Smooth muscle cell (in vitro differentiated cells): Measurements from ENCODE around the gene ZNF333. TPM values are rescaled to one million over a fixed set of nuclear protein-coding genes. Genes with fewer than 3 reads are reported as not detected.

Experiments used
- DNase-seq: peaks from one replicate; lab custom pipeline; 2025; ENCODE audit not compliant: unreplicated experiment; lab: John Stamatoyannopoulos, UW
- H2AFZ ChIP-seq: fragments of 200-600 bp; sonication (generic); 2 replicates; pipeline ENCODE4 v1.6.0; 2016; ENCODE audit warnings: antibody characterized with exemption, low read depth, mild to moderate bottlenecking
- H3F3A ChIP-seq: fragments of 200-600 bp; sonication (generic); 2 replicates; pipeline ENCODE4 v1.6.0; 2017; ENCODE audit warnings: antibody characterized with exemption, low read depth
- H3K27ac ChIP-seq: fragments of 200-600 bp; sonication (generic); 2 replicates; pipeline ENCODE4 v1.5.1; 2016; ENCODE audit warnings: low read depth, mild to moderate bottlenecking
- H3K27me3 ChIP-seq: fragments of 200-600 bp; sonication (generic); 2 replicates; pipeline ENCODE4 v1.6.1; 2016; ENCODE audit warnings: low read depth, mild to moderate bottlenecking
- H3K36me3 ChIP-seq: fragments of 200-600 bp; sonication (generic); 2 replicates; pipeline ENCODE4 v1.5.1; 2016; ENCODE audit warnings: low read depth
- H3K4me1 ChIP-seq: fragments of 200-600 bp; sonication (generic); 2 replicates; pipeline ENCODE4 v1.5.1; 2016; ENCODE audit warnings: low read depth
- H3K4me2 ChIP-seq: fragments of 200-600 bp; sonication (generic); 2 replicates; pipeline ENCODE4 v1.6.0; 2016; ENCODE audit warnings: mild to moderate bottlenecking
- H3K4me3 ChIP-seq: fragments of 200-600 bp; sonication (generic); 2 replicates; pipeline ENCODE4 v1.5.1; 2016; ENCODE audit warnings: mild to moderate bottlenecking
- H3K79me2 ChIP-seq: fragments of 200-600 bp; sonication (generic); 2 replicates; pipeline ENCODE4 v1.6.0; 2016; ENCODE audit warnings: low read depth, mild to moderate bottlenecking
- H3K9ac ChIP-seq: fragments of 200-600 bp; sonication (generic); 2 replicates; pipeline ENCODE4 v1.6.0; 2016; ENCODE audit warnings: low read depth
- H3K9me3 ChIP-seq: fragments of 200-600 bp; sonication (generic); replicated peaks from 2 replicates; pipeline ENCODE4 v1.5.1; 2016; ENCODE audit warnings: low read depth
- H4K20me1 ChIP-seq: fragments of 200-600 bp; sonication (generic); 2 replicates; pipeline ENCODE4 v1.6.0; 2016; ENCODE audit warnings: low read depth
- CTCF ChIP-seq: fragments of 200-600 bp; sonication (generic); IDR thresholded peaks from 2 replicates; pipeline ENCODE4 v1.5.1; 2017; ENCODE audit warnings: borderline replicate concordance, mild to moderate bottlenecking, antibody characterized with exemption; ENCODE audit not compliant: insufficient read depth, poor library complexity, severe bottlenecking
- WGBS: methylation state at CpG from one replicate; pipeline ENCODE4 v1.1.7; 2016; ENCODE audit warnings: low lambda C conversion rate; 5-methylcytosine and 5-hydroxymethylcytosine counted together
- polyA plus RNA-seq: library from polyadenylated mRNA; unstranded; fragments of >200 nt; fragmentation: Nextera tagmentation; extraction: Ambion mirVana; gene quantifications from 2 replicates; pipeline ENCODE4 v1.2.1, GENCODE V29; 2016
- total RNA-seq: library from RNA; depleted of rRNA; stranded (reverse); fragments of >200 nt; gene quantifications from 2 replicates; pipeline ENCODE4 v1.2.3, GENCODE V29; 2014

ZNF333 gene
- total and polyA plus RNA-seq, 2 experiments from 2014 or later = 14.8 to 16.0 TPM

- Histone ChIP-seq H3K27me3 (no peaks in the 10 kb centered on the region), H3K79me2 (no peaks in the 10 kb centered on the region), H3K4me3 (no peak overlapping the region), H3F3A (no peaks in the 10 kb centered on the region), H3K4me1 (no peaks in the 10 kb centered on the region), H4K20me1 (no peaks in the 10 kb centered on the region), H3K9me3 (no peaks in the 10 kb centered on the region), H3K9ac (no peak overlapping the region), H3K27ac (no peak overlapping the region), H3K36me3 (peaks cover 7% of the 10 kb centered on the region), H2AFZ (no peak overlapping the region), H3K4me2 (no peak overlapping the region)
- WGBS = 97% methylated on average over 9 of the region's 9 CpGs
- DNase-seq = no peak
- no peak for TF ChIP-seq CTCF
These were observed 11.0 kb downstream of the ZNF333 start for GRCh38 chr19:14700711-14701375.

GRCh38 chr19:14703833-14704232 lies 14.0 kb downstream of the ZNF333 start:
- DNase-seq = no peak
- H3K27me3 ChIP-seq = no peaks in the 10 kb centered on the region
- H3K27ac ChIP-seq = no peak overlapping the region
- no peak for TF ChIP-seq CTCF
- H3K36me3 ChIP-seq = peaks cover 14% of the 10 kb centered on the region
- H4K20me1 ChIP-seq = no peaks in the 10 kb centered on the region
- no peaks in the 10 kb centered on the region for H3K9me3 ChIP-seq
- no peak overlapping the region for H2AFZ ChIP-seq
- H3K9ac ChIP-seq = no peak overlapping the region
- no peaks in the 10 kb centered on the region for H3F3A ChIP-seq
- no peaks in the 10 kb centered on the region for H3K79me2 ChIP-seq
- no peaks in the 10 kb centered on the region for H3K4me1 ChIP-seq
- no peak overlapping the region for H3K4me2 ChIP-seq
- WGBS = 98% methylated on average over 6 of the region's 6 CpGs
- H3K4me3 ChIP-seq = no peak overlapping the region

- H3K36me3 ChIP-seq = peaks cover 18% of the 10 kb centered on the region
- no peak for TF ChIP-seq CTCF
These were observed 14.6 kb downstream of the ZNF333 start for GRCh38 chr19:14704450-14704849.

GRCh38 chr19:14715841-14716240 lies 26.0 kb downstream of the ZNF333 start:
- H4K20me1 ChIP-seq = no peaks in the 10 kb centered on the region
- no peak overlapping the region for H3K27ac ChIP-seq
- no peak overlapping the region for H3K4me3 ChIP-seq
- peaks cover 65% of the 10 kb centered on the region for H3K36me3 ChIP-seq
- no peak overlapping the region for H3K9ac ChIP-seq
- H3K79me2 ChIP-seq = no peaks in the 10 kb centered on the region
- DNase-seq = no peak
- WGBS = over 99% methylated on average over 4 of the region's 4 CpGs
- H3K4me2 ChIP-seq = no peak overlapping the region
- H3K9me3 ChIP-seq = peaks cover 56% of the 10 kb centered on the region
- H3K27me3 ChIP-seq = no peaks in the 10 kb centered on the region
- no peaks in the 10 kb centered on the region for H3K4me1 ChIP-seq
- no peak overlapping the region for H2AFZ ChIP-seq
- no peaks in the 10 kb centered on the region for H3F3A ChIP-seq
- TF ChIP-seq CTCF = no peak

More at GRCh38 chr19:14704450-14704849, 14.6 kb downstream of the ZNF333 start:
- Histone ChIP-seq H2AFZ (no peak overlapping the region), H3K4me2 (no peak overlapping the region), H4K20me1 (no peaks in the 10 kb centered on the region), H3K4me3 (no peak overlapping the region), H3K27me3 (no peaks in the 10 kb centered on the region), H3F3A (no peaks in the 10 kb centered on the region), H3K79me2 (no peaks in the 10 kb centered on the region), H3K9me3 (no peaks in the 10 kb centered on the region), H3K27ac (no peak overlapping the region), H3K4me1 (no peaks in the 10 kb centered on the region), H3K9ac (no peak overlapping the region)
- DNase-seq = no peak
- WGBS = 97% methylated on average over 6 of the region's 6 CpGs
